ENCODE measurements around the gene TSKU. TPM values are rescaled to one million over a fixed set of nuclear protein-coding genes. Genes with fewer than 3 reads are reported as not detected.

The TSKU gene
- total RNA-seq, 1 experiment from 2014 or later: 99.4 TPM

DNA sequence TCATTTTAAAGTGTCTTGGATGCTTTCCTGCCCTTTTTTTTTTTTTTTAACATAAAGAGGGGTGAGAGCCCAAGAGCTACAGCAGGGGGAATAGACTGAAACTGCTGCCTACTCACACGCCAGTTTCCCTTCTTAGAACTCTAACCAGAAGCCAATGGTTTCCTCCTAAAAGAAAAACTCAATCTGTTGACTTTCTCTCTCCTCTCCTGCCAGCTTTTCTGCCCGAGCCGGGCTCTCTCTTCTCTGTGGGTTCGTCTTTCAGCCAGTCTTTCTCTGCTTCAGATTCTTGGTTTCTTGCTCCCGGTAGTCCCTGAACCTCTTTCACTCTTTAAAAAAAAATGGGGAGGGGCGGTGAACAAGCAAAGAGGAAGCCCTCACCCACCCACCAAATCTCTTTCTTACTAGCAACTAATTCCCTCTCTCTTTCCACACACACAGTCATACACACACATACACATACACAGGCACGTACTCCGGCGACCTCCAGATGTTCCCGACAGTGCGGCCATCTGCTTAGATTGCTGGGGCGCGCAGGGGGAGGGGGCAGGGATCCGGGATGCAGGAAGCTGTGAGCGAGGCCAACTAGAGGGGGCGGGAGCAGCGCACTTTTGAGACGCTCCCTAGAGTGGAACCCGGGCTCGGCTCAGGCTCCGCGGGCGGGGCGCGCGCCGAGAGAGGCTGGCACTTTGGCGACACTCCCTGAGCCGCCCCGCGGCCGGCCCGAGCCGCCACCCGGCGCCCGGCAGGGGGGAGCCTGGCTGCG lies 444 bp upstream of the TSKU start:
- H3K4me2 ChIP-seq: peak overlapping the region; percentile 95
- H3K36me3 ChIP-seq (ENCODE audit: low read depth): peaks cover 46% of the 10 kb centered on the region
- no peaks in the 10 kb centered on the region for H3K27me3 ChIP-seq (ENCODE audit: insufficient read depth, low read depth)
- H3K9me2 ChIP-seq (ENCODE audit: insufficient read depth): no peaks in the 10 kb centered on the region
- TSS peak; percentile 53 for BruUV-seq (replicated peaks)
- H3K4me3 ChIP-seq: peak overlapping the region; percentile 94
- peaks cover 78% of the 10 kb centered on the region for H3K79me2 ChIP-seq (ENCODE audit: low read depth)
- TF ChIP-seq, protein P1, sequence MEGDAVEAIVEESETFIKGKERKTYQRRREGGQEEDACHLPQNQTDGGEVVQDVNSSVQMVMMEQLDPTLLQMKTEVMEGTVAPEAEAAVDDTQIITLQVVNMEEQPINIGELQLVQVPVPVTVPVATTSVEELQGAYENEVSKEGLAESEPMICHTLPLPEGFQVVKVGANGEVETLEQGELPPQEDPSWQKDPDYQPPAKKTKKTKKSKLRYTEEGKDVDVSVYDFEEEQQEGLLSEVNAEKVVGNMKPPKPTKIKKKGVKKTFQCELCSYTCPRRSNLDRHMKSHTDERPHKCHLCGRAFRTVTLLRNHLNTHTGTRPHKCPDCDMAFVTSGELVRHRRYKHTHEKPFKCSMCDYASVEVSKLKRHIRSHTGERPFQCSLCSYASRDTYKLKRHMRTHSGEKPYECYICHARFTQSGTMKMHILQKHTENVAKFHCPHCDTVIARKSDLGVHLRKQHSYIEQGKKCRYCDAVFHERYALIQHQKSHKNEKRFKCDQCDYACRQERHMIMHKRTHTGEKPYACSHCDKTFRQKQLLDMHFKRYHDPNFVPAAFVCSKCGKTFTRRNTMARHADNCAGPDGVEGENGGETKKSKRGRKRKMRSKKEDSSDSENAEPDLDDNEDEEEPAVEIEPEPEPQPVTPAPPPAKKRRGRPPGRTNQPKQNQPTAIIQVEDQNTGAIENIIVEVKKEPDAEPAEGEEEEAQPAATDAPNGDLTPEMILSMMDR (conservative IDR thresholded peaks at IDR 0.05): no peak
- TF ChIP-seq EZH2 (IDR thresholded peaks at IDR 0.05; ENCODE audit: low read depth): no peak
- peaks cover 29% of the 10 kb centered on the region for H4K20me1 ChIP-seq (ENCODE audit: insufficient read depth)
- H2AFZ ChIP-seq: peak overlapping the region; percentile 62
- peak overlapping the region; percentile 85 for H3K27ac ChIP-seq
- intact Hi-C loops (cut with micrococcal nuclease; ENCODE audit: unreplicated experiment): loop anchor here (1.0 to 10.0 kb wide), 2 partner anchors 11 to 338 kb away; partner anchors contain the start of gene EMSY
- CTCF ChIA-PET: interaction anchor here (1.1 kb wide), 1 partner anchor 137 kb away, joined by 6 read pairs; no protein-coding TSS in a partner anchor
- H3K9me3 ChIP-seq (ENCODE audit: insufficient read depth, low read depth): peaks cover 6% of the 10 kb centered on the region; the same call in 1 of the 2 replicates
- H3F3A ChIP-seq (ENCODE audit: insufficient read depth, low read depth): peaks cover 44% of the 10 kb centered on the region
- peak; percentile 77 to 94 for DNase-seq
- POLR2A ChIA-PET (ENCODE audit: unreplicated experiment): interaction anchor here (0.6 to 1.3 kb wide), 4 partner anchors 12 to 371 kb away, joined by 3 to 24 read pairs (median 4); no protein-coding TSS in a partner anchor
- peaks cover 40% of the 10 kb centered on the region for H3K4me1 ChIP-seq (replicated peaks; ENCODE audit: insufficient read depth)

DNA sequence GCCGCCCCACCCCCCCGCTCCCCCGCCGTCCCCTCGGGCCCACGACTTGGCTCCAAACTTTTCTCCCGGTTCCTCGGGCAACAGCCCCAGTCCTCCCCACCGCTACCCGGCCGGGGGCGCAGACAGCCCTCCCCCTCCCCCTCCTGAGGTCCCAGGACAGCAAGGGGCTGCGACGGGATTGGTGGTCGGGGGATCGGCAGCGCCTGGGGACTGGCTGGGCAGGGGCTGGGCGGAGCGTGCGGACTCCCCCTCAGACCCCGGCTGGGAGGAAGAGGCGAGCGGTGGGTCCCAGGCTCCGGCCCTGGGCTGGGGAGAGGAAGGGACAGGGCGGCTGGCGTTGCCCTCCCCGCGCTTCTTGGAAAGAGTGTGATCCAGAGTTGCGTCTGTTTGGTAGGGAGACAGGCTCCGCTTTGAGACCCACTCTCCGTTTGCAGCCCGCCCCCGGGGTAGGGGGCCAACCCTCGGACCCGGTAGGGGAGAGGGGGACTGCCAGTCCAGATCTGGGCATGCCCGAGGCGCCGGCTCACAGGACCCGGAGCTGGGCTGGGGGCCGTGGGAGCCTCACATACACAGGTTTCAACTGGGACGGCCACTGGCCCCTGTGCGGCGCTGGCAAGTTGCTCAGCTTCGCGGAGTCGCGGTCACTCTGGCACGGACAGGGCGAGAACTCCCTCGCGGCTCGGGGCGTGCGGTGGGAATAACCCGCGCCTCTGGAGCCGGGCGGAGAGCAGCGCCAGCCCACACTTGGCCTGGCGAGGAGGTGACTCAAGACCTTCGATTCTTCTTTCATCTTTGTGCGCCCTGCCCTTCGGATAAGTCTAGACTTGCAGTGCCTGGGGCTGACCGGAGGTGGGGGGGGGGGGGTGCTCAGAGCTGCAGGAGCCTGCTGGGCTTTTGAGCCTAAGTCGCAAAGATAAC lies 999 bp downstream of the TSKU start:
- DNase-seq: peak; percentile 69 to 78
- Histone ChIP-seq H3K27ac (peak overlapping the region; percentile 85), H3K79me2 (ENCODE audit: low read depth) (peaks cover 90% of the 10 kb centered on the region), H2AFZ (no peak overlapping the region), H3K9me2 (ENCODE audit: insufficient read depth) (no peaks in the 10 kb centered on the region), H3K4me1 (replicated peaks; ENCODE audit: insufficient read depth) (peaks cover 52% of the 10 kb centered on the region), H3K9me3 (ENCODE audit: insufficient read depth, low read depth) (no peaks in the 10 kb centered on the region), H3K27me3 (ENCODE audit: insufficient read depth, low read depth) (no peaks in the 10 kb centered on the region), H3F3A (ENCODE audit: insufficient read depth, low read depth) (peaks cover 57% of the 10 kb centered on the region), H4K20me1 (ENCODE audit: insufficient read depth) (peaks cover 34% of the 10 kb centered on the region), H3K4me3 (peak overlapping the region; percentile 94), H3K36me3 (ENCODE audit: low read depth) (peaks cover 32% of the 10 kb centered on the region), H3K4me2 (peak overlapping the region; percentile 98)
- ChIA-PET POLR2A (ENCODE audit: unreplicated experiment) (interaction anchor here (0.5 to 0.7 kb wide), 2 partner anchors 15 to 307 kb away, joined by 3 to 4 read pairs; no protein-coding TSS in a partner anchor), CTCF (interaction anchor here (0.5 to 0.7 kb wide), 5 partner anchors 9 to 123 kb away, joined by 3 to 6 read pairs (median 4); no protein-coding TSS in a partner anchor)
- intact Hi-C loops (cut with micrococcal nuclease; ENCODE audit: unreplicated experiment): loop anchor here (10.0 kb wide), 1 partner anchor 339 kb away; the partner anchor contains the start of gene EMSY
- TF ChIP-seq EZH2 (IDR thresholded peaks at IDR 0.05; ENCODE audit: low read depth): no peak
- TF ChIP-seq, protein P1 (conservative IDR thresholded peaks at IDR 0.05): no peak
- TSS peak; percentile 40 for BruUV-seq (replicated peaks)

DNA sequence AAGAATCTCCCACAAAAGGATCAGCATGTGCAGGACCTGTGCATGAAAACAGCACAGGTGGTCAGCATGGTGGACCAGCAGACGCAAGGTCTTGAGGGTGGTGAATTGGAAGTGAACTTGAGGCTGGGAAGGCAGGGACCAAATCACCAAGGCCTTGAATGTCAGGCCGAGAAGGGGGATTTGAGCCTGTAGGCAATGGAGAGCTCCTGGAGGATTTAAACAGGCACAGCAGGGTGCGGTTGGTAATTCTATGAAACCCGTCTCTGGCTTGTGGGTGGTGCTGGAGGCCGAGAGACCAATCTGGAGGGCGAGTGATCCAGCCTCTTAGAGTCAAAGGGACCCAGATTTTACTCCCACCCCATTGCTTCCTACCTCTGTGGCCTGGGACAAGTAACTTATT lies 2.4 kb downstream of the TSKU start:
- peaks cover 42% of the 10 kb centered on the region for H4K20me1 ChIP-seq (ENCODE audit: insufficient read depth)
- H3K9me2 ChIP-seq (ENCODE audit: insufficient read depth): no peaks in the 10 kb centered on the region
- H3K36me3 ChIP-seq (ENCODE audit: low read depth): peaks cover 39% of the 10 kb centered on the region
- no peak overlapping the region for H2AFZ ChIP-seq
- DNase-seq: peak in 1 of 2 experiments; percentile 54
- H3F3A ChIP-seq (ENCODE audit: insufficient read depth, low read depth): peaks cover 63% of the 10 kb centered on the region
- BruUV-seq (replicated peaks): no TSS peak
- POLR2A ChIA-PET (ENCODE audit: unreplicated experiment): interaction anchor here (1.5 kb wide), 1 partner anchor 16 kb away, joined by 9 read pairs; no protein-coding TSS in a partner anchor
- intact Hi-C loops (cut with micrococcal nuclease; ENCODE audit: unreplicated experiment): loop anchor here (5.0 to 10.0 kb wide), 2 partner anchors 33 to 341 kb away; partner anchors contain the start of gene EMSY
- H3K79me2 ChIP-seq (ENCODE audit: low read depth): peaks cover 95% of the 10 kb centered on the region
- peaks cover 66% of the 10 kb centered on the region for H3K4me1 ChIP-seq (replicated peaks; ENCODE audit: insufficient read depth)
- no peaks in the 10 kb centered on the region for H3K9me3 ChIP-seq (ENCODE audit: insufficient read depth, low read depth)
- TF ChIP-seq, protein P1 (conservative IDR thresholded peaks at IDR 0.05): no peak
- TF ChIP-seq EZH2 (IDR thresholded peaks at IDR 0.05; ENCODE audit: low read depth): no peak
- no peaks in the 10 kb centered on the region for H3K27me3 ChIP-seq (ENCODE audit: insufficient read depth, low read depth)
- peak overlapping the region; percentile 94 for H3K4me3 ChIP-seq
- H3K4me2 ChIP-seq: peak overlapping the region; percentile 98
- H3K27ac ChIP-seq: peak overlapping the region; percentile 85
- CTCF ChIA-PET: no interaction called here
